Stimulated activated CD4-positive, alpha-beta T cell treated with anti-CD3 and anti-CD28 coated beads, Interleukin-15, amount 100 ng/mL, for 1 hour (primary cell): Measurements from ENCODE around the gene WT1.

Source experiments
- DNase-seq, 2 donors: peaks; one replicate each; pipeline ENCODE4 v3.0.0-alpha.2; 2020; ENCODE audit warnings: low read depth in 1 of 2, low spot score in 1 of 2

The WT1 gene

DNA sequence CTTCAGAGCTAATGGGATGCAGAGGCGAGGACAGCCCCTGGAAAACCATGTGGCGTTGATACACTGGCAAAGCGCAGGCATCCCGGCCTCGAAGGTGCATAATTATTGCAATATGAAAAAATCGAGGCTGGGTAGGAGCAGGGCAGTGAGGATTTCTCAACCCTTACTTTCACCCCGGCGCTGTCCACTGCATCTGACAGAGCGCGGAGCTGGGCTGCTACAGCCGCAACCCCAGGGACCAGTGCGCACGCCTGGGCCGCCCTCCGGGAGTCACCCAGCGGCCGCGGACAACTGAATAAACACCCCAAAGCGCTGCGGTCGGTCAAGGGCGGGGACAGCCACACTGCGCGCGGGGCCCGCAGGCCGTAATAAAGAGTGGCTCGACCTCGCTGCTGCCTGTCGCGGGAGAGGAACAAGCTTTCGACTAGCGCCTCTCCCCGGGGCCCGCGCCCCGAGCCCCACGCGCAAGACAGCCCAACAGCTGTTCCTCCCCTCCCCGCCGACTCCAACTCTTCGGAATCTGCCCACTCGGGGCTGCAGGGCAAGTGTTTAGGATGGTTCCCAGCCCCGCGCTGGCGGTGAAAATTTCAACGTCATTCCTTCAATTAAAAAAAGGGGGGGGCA lies 3.6 kb upstream of the WT1 start:
- no peak for DNase-seq

DNA sequence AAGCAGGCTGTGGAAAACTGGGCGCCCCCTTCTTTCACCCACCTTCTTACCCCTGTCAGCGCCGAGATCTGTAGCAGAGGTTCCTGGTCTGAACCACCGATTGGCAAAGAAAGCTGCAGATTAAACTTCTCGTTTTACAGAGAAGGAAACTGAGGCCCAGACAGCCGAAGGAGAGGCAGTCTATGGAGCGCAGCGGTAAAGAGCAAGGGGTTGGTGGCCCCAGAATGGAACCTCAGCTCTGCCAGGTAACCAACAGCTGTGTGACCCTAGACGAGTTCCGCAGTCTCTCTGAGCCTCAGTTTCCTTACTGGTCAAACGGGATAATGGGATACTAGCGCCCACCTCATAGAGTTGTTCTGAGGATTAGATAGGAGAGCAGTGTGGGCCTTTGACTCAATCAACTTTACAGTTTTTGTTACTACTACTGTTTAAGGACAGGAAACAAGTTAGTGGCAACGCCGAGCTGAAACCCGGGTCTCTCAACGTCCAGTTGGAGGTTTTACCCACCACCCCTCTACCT lies 3.1 kb upstream of the WT1 start:
- no peak for DNase-seq

DNA sequence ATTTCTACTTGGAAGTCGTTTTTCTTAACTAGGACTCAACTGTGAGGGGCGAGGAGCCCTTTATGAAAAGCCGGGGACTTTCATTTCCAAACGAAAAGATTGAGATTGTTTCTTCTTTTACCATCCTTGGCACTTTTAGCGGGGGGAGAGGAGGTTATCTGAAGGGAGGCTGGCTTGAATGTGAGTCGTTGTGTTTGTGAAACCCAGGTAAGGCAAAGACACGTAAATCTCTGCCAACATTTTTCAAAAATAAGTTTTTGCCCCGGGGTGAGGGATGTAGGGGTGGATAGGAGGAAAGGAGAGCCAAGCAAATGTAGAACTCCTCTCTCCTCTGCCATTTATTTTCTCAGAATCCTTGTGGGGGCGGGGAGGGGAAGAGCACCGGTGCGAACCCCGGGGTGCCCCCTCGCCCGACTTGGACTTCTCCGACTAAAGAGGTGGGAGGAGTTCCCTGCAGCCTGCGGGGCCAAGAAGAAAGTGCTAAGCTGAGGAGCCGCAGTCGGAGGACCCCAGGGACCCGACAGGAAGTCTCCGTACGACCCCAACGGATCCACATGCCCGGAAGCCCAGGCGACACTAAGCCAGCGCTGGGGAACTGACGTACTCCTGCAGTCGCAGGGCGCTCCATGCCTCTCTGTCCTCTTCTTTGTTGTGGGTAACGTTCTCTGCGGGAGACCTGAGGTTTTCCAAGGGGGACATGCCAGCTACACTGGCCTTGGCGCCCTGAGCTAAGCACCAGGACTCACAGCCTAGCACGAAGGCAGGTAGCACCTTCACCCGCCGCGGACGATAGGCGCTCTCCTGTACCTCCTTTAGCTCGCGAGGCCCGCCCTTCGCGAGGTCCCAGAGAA lies 2.4 kb upstream of the WT1 start:
- no peak for DNase-seq

DNA sequence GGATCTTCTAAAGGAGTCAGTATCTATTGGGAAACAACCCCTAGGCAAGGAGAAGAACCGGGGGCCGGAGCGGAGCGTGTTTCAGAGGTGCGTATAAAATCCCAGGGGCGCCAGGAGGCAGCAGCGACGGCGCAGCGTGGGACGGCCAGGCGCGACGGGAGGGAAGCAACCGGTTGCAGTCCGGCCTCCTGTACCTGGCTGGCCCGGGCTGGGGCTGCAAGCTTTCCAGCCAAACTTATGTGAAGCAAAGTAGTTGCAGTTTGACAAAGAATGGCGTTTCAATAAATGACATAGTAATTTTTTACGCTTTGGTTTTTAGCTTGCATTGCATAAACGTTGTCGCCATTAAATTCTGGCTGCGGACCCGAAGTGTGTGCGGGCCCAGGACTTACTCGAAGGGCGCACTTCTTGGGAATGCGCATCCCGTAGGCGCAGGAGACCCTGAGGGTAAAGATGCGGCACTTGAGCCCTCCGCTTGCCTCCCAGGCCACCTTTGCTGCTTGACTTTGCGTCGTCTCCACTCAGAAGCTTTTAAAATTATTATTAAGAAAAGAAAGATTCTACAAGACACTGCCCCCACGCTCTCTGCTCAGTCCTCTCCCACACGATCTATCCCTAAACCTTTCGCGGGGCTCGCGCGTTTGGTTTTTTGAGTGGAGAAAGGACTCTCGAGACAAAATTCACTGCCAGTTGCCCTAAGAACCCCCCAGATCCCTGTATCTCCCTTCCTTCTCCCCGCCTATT lies 1.6 kb upstream of the WT1 start:
- DNase-seq: no peak

DNA sequence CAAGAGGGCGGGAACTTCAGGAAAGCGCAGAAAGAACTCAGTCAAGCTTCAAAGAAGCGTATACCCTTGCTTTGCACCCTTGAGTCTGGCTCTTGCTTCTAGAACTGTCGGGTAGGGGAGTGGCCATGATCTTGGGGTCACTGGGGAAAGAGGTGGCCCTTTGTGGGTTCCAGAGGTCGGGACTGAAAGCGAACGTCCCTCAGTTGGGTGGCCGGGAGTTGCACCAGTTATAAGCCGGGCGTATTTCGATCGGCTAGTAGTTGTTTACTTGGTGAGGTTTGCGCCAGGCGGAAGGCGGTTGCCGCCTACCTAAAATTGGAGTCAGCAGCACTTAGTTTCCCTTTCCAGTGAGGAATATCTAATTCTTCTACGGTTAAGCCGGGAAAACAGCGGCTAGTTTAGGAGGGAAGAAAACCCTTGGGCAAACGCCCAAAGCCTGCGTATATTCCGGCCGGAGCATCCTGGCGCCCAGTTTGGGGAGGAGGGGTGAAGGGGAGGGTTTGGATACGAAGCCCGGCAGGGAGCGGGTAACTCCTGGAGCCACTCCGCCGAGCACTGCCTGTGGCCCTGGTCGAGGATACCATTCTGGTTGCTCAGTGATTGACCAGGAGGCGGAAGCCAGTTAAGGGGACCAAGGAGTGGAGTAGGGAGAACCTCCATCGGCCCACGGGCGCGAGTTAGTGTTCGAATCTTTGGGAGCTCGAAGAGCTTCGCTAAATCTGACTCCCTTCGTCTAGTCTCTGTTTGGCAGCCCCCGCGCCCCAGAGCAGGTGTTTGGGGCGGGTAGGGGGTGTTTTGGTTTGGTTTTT lies 807 bp upstream of the WT1 start:
- DNase-seq: no peak

DNA sequence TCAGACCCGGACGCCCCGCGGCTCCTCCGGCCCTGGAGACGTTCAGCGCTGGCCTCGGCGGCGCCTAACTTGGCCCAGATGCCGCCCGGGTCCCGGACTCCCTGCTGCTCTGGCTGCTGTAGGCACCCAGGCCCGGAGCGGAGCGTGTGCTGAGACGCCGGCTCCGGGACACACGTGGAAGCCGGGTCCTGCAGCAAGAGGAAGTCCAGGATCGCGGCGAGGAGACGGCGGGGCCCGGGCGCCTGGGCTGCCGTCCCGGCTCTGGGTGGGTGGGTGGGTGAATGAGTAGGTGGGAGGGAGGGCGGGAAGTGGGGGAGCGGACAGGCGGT lies 223 bp downstream of the WT1 start:
- DNase-seq: no peak

DNA sequence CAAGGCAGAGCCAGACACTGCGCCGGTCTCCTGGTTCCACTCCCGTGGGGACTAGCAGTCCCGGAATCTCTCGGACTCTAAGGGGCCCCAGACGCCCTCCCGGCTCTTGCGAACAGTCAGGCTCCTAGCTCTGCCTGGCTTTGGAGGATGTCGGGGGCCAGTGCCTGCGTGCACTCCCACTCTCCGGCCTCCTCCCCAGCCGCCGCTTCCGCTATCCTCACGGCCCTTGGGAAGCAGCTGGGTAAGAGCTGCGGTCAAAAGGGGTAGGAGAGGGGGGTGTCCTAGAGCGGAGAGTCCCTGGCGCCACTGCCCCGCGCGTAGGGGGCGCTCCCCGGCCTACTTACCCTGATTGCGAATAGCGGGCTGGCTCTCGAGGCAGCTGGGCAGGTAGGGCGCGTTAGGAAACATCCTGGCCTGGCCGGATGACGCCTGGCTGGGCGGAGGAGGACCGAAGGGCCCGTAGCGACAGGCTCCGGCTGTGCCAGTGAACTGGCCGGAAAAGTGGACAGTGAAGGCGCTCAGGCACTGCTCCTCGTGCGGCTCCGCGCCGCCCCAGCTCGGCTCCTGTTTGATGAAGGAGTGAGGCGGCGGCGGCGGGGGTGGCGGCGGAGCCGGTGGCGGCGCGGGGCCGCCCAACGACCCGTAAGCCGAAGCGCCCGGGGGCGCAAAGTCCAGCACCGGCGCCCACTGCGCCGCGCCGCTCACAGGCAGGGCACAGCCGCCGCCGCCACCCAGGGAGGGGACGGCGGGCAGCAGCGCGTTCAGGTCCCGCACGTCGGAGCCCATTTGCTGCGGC lies 785 bp downstream of the WT1 start:
- no peak for DNase-seq

DNA sequence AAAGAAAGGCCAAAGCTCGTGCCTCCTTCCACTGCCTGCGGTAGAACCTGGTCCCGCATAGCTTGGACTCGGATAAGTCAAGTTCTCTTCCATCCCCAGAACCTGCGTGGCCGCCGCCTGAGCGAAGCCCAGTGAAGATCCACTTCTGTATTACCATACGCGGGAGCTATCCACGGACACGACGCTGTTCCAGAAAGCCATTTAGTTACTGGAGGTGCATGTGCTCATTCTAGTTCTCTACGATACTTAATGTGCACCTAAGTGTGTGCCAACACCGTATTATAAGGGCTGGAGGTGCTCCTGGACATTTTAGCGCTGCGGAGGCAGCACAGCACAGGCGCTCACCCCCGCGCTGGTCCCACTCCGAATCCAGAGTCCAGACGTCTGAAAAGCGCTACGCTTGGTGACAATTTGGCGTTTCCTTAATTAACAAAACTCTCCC lies 1.4 kb downstream of the WT1 start:
- no peak for DNase-seq

DNA sequence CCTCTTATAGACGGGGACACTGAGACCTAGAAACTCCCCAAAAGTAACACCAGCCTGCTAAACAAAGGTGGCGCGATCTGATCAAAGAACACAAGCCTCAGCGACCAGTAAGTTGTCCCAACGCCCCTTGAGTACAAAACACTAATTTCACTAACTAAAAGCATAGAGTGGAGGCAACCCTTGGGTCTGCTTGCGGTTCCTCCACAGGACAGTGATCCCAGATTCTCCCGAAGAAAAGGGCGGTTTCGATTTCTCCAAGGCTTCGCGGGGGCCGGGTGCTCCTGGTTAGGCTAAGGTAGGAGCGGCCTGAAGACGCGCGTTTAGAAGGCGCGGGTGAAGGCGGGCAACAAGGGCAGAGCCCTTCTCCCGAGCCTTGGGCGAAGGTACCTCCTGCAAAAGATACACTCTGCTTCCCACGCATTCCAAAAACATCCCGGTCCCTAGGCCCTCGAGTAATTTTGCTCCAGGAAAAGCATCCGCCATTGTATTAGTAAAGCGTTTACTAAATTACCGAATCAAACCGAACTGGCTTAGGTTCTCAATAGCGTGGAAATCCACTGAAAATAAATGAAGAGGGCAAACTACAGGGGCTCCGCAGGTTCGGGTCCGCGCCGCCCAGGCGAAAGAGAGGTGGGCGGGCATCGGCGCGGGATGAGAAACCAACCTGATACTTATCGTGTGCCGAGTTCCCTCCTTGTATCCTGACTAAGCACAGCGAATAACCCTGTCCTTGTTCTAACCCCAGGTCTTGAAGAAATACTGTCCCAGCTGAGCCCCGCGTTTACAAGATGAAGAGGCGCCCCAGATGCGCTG lies 2.0 kb downstream of the WT1 start:
- DNase-seq: no peak

DNA sequence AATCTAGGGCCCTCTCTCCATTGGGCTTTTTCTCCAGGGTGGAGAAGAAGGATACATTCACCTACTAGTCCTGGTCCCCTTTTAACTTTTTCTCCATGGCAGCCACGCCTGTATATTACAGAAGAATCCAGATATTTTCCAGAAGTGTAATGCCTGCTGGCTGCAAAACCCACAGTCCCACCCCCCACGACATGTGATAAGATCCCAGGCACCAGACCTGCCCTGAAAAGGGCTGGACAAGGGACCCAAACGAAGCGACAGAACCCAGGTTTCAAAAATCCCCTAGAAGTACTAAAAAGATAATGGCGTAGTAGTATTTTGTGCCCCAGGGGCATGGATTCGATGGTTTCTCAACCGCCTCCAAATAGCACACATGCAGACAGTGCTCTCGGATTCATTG lies 2.8 kb downstream of the WT1 start:
- DNase-seq: no peak

DNA sequence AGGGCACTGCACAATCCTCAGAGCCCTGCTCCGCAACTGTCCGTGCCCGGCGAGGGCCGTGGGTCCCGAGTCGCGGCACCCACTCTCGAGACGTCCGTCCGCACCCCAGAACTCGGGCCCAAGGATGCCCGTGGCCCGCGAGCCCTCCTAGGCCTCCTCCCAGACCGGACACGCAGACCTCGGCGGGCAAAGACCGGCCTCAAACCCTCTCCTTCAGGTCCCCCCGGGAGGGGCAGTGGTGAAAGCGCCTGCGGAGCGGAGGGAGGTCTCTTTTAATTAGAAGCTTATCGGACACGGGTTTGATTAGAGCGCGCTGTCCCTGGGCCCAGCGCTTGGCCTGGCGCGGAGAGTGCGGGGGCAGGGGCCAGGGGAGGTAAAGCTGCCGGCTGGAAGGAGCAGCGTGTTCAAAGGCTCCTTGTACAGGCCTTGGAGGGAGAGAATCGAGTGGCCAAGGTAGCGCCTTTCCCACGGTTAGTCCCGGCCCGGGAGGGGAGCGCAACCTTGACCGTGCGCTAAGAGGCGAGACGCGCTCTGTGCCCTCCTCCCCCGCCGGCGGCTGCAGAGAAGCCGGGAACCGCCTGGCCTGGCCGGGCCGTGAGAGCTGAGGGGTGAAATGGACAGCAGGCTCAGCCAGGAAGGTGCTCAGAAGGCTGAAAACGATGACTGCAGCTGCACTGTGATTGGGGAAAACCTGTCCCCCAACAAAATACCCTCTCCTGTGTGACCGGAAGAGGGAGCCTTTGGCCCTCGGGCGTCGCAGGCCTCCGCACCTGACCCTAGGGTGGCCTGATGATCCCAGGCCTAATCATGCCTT lies 4.6 kb downstream of the WT1 start:
- no peak for DNase-seq

DNA sequence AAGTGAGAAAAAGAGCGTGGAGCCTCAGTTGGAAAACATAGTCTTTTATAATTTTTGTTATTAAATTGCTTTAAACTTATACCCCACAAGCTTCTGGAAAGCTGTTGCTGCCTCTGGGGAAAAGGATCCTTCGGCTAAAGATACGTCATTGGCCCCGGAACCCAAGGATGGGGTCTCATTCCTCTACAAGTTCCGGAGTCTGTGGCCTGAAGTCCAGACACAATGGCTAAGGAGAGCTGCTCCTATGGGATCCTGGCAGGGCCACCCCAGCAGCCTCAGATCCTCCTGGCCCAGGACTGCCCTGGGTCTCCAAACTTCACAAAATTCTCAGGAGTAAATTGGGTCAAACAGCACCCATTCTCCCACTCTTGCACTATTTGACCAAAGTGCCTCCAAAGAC lies 5.9 kb downstream of the WT1 start:
- DNase-seq: no peak

DNA sequence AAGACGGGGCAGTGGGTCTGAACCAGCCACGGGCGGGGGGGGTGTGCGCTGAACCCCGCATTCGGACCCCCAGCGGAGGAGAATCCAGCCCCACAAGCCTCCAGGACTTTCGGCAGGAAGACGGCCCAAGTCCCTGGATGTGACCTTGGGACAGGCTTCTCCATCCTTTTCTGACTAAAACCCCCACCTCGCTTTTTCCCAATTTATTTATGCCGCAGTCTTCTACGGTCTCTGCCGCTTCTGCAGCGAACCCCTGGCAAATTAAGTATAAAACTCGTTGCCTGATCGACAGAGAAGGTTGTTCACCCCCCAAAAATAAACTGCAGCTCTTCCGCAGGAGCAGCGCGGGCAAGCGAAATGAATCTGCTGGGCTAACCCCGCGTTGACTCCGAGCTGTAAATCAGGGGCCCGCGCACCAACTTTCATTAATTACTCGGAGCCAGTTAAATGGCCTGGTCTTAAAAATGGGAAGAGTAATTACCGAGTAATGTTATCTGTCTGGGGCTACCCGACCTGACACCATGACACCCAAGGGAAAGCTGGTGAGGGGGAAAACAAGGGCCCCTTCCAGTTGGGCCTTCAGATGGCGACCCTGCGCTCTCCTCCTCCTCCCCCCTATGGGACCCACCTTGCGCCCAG lies 6.6 kb downstream of the WT1 start:
- DNase-seq: no peak

DNA sequence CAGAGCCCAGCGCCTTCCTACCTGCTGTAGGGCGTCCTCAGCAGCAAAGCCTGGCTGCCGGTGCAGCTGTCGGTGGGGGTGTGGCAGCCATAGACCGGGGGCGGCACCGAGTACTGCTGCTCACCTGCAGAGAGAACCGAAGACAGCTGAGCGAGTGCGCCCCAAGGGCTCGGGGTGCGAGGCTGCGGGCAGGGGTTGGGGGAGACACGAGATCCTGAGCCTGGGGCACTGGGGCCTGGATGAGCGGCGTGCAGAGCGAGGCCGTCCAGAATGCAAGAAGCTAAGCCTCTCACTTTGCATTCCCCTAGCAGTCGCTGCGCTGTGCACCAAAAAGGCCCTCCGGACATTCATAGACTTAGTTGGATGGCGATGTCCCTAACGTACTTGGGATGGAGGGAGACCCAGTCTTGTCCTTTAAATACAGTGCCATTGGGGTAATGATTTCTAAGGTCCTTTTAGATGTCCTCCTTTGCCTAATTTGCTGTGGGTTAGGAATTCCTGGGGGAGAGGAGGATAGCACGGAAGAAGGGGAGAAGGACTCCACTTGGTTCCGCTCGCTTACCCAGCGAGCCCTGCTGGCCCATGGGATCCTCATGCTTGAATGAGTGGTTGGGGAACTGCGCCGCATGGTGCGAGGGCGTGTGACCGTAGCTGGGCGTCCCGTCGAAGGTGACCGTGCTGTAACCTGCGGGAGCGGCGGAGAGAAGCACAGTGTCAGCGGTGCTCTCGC lies 7.2 kb downstream of the WT1 start:
- no peak for DNase-seq

DNA sequence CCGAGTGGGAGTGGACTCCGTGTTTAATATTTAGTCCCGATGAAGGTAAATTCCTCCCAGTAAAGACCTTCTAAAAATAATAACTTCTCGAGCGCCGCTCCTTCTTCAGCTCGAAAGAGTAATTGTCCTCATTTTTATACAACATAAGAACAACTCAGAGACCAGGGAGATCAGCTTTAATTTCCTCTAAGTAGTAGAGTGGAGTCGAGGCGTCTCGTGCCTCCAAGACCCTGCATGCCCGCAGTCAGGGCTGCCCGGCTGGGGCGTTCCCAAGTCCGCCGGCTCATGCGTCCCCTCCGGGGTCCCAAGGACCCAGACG lies 7.8 kb downstream of the WT1 start:
- DNase-seq: no peak

DNA sequence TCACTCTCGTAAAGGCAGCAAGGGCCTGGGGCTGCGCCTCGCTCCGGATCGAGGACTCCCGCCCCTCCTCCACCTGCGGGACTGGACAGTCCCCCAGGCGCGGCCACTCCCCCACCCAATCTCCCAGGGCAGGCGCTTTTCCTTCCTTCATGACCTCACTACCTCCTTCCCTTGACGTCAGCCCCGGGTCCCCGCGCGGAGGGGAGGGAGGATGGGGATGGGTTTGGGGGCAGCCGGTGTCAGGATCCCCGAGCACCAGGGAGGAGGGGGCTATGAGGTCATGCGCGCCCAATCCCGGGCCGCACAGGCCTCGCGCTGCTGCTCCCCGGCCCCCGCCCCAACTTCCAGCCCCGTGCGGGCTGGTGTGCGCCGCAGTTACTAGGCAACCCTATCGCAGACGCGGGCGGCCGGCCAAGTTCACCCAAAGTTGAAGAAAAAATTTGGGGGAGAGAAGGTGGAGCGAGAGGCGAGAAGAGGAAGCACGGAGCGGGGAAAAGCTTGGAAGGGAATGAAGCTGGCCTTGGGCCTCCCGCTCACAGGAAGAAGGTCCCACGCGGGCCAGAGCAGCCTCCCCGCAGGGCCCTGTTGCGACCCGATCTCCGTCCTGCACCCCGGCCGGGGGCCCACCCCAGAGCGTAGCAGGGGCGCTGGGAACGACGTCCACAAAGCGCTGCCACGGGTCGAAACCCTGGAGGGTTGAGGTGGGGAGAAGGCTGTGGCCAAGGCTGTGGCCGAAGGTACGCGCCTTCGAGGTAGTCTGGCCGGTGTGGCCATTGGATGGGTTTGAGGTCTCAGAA lies 8.3 kb downstream of the WT1 start:
- DNase-seq: no peak

DNA sequence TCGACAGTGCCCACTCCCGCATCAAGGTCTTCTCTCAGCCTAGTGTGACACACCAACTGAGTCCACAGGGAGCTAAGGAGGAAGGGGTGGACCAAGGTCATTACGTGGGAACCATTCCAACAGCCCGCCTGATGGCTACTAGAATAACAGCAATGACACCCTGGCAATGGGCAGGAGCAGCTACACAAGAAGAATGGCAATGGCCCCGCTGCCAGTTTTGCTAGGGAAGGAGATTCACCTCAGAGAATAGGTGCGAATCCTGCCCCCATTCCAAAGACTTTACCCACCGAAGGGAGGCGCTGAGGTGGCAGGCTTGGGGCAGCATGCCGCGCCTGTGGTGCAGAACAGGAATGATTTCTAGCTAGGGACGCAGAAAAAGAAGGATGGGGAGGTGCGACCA lies 9.1 kb downstream of the WT1 start:
- DNase-seq: no peak
